ENCODE measurements around the gene ZNF574. TPM values are rescaled to one million over a fixed set of nuclear protein-coding genes. Genes with fewer than 3 reads are reported as not detected.

Gene ZNF574
- total and polyA plus RNA-seq, 12 donors: 3.4 to 11.1 (median 8.0) TPM

- TF ChIP-seq, protein P1, sequence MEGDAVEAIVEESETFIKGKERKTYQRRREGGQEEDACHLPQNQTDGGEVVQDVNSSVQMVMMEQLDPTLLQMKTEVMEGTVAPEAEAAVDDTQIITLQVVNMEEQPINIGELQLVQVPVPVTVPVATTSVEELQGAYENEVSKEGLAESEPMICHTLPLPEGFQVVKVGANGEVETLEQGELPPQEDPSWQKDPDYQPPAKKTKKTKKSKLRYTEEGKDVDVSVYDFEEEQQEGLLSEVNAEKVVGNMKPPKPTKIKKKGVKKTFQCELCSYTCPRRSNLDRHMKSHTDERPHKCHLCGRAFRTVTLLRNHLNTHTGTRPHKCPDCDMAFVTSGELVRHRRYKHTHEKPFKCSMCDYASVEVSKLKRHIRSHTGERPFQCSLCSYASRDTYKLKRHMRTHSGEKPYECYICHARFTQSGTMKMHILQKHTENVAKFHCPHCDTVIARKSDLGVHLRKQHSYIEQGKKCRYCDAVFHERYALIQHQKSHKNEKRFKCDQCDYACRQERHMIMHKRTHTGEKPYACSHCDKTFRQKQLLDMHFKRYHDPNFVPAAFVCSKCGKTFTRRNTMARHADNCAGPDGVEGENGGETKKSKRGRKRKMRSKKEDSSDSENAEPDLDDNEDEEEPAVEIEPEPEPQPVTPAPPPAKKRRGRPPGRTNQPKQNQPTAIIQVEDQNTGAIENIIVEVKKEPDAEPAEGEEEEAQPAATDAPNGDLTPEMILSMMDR (IDR thresholded peaks at IDR 0.05): no peak
- intact Hi-C loops (cut with DNase I): loop anchor here in 9 of 10 donors (5.0 to 10.0 kb wide), 5 partner anchors 52 to 195 kb away; partner anchors contain the start of genes MEGF8 (in 5 of the 9) and TMEM145 (in 1 of the 9)
- DNase-seq (no peak), ATAC-seq (no peak)
- peak overlapping the region in 3 of 10 donors; percentile 11 to 32 (median 12) for H3K4me3 ChIP-seq
- H3K4me1 ChIP-seq: peaks cover 0 to 45% (median 14%) of the 10 kb centered on the region in 9 donors
- peak overlapping the region in 1 of 10 donors; percentile 68 for H3K27ac ChIP-seq
- no peaks in the 10 kb centered on the region for H3K36me3 ChIP-seq
- peaks cover 0 to 69% (median 48%) of the 10 kb centered on the region in 7 donors for H3K27me3 ChIP-seq
- no peaks in the 10 kb centered on the region for H3K9me3 ChIP-seq
Observed at GRCh38 chr19:42130254-42130573, 54.2 kb downstream of the ZNF574 start.

Other genes starting within 250 kb of the ZNF574 start
- gene LYPD4, start 231.5 kb upstream of the ZNF574 start, total RNA-seq: not detected
- not detected for gene LYPD4, start 231.5 kb upstream of the ZNF574 start, polyA plus RNA-seq
- not detected for gene DMRTC2, start 231.1 kb upstream of the ZNF574 start, total RNA-seq
- gene DMRTC2, start 231.1 kb upstream of the ZNF574 start, polyA plus RNA-seq: not detected
- gene RPS19, start 215.9 kb upstream of the ZNF574 start, total RNA-seq: 1,000 to 10,000 TPM in 1 of 10 donors, 100 to 1,000 TPM in 9; 446 to 1,030 (median 578) TPM
- gene RPS19, start 215.9 kb upstream of the ZNF574 start, polyA plus RNA-seq: 1,000 to 10,000 TPM; 1,092 to 1,996 TPM
- 1 to 10 TPM in 1 of 10 donors, under 1 TPM in 2, not detected in 7; 0.17 to 1.4 (median 0.18) TPM for gene CD79A, start 198.9 kb upstream of the ZNF574 start, total RNA-seq
- under 1 TPM in 1 of 2 donors, not detected in 1; 0.39 TPM for gene CD79A, start 198.9 kb upstream of the ZNF574 start, polyA plus RNA-seq
- 10 to 100 TPM; 20.2 to 57.7 (median 25.9) TPM for gene ARHGEF1, start 193.0 kb upstream of the ZNF574 start, total RNA-seq
- 100 to 1,000 TPM in 1 of 2 donors, 10 to 100 TPM in 1; 33.4 to 143 TPM for gene ARHGEF1, start 193.0 kb upstream of the ZNF574 start, polyA plus RNA-seq
- gene ERFL, start 147.7 kb upstream of the ZNF574 start, total RNA-seq: under 1 TPM in 3 of 10 donors, not detected in 7; 0.12 to 0.17 (median 0.13) TPM
- under 1 TPM; 0.04 to 0.22 TPM for gene ERFL, start 147.7 kb upstream of the ZNF574 start, polyA plus RNA-seq
- 100 to 1,000 TPM in 1 of 10 donors, 10 to 100 TPM in 9; 34.5 to 117 (median 46.9) TPM for gene RABAC1, start 116.8 kb upstream of the ZNF574 start, total RNA-seq
- gene RABAC1, start 116.8 kb upstream of the ZNF574 start, polyA plus RNA-seq: 100 to 1,000 TPM; 104 to 270 TPM
- 100 to 1,000 TPM; 245 to 419 (median 347) TPM for gene ATP1A3, start 81.9 kb upstream of the ZNF574 start, total RNA-seq
- 10 to 100 TPM; 38.0 to 87.1 TPM for gene ATP1A3, start 81.9 kb upstream of the ZNF574 start, polyA plus RNA-seq
- gene GRIK5, start 6.0 kb upstream of the ZNF574 start, total RNA-seq: 1 to 10 TPM; 1.2 to 9.3 (median 3.0) TPM
- 1 to 10 TPM in 1 of 2 donors, under 1 TPM in 1; 0.35 to 1.4 TPM for gene GRIK5, start 6.0 kb upstream of the ZNF574 start, polyA plus RNA-seq
- 1 to 10 TPM in 1 of 10 donors, under 1 TPM in 9; 0.51 to 3.8 (median 0.70) TPM for gene POU2F2, start 56.3 kb downstream of the ZNF574 start, total RNA-seq
- gene POU2F2, start 56.3 kb downstream of the ZNF574 start, polyA plus RNA-seq: under 1 TPM; 0.28 to 0.37 TPM
- gene DEDD2, start 141.5 kb downstream of the ZNF574 start, total RNA-seq: 10 to 100 TPM in 9 of 10 donors, 1 to 10 TPM in 1; 9.8 to 20.5 (median 12.2) TPM
- 10 to 100 TPM; 12.9 to 15.2 TPM for gene DEDD2, start 141.5 kb downstream of the ZNF574 start, polyA plus RNA-seq
- gene ZNF526, start 144.1 kb downstream of the ZNF574 start, total RNA-seq: 1 to 10 TPM; 3.2 to 7.0 (median 5.4) TPM
- 1 to 10 TPM; 3.2 to 3.4 TPM for gene ZNF526, start 144.1 kb downstream of the ZNF574 start, polyA plus RNA-seq
- 10 to 100 TPM; 31.9 to 46.1 (median 36.4) TPM for gene GSK3A, start 166.4 kb downstream of the ZNF574 start, total RNA-seq
- 10 to 100 TPM; 31.2 to 51.0 TPM for gene GSK3A, start 166.4 kb downstream of the ZNF574 start, polyA plus RNA-seq
- 10 to 100 TPM; 29.8 to 40.2 (median 32.9) TPM for gene ERF, start 179.0 kb downstream of the ZNF574 start, total RNA-seq
- gene ERF, start 179.0 kb downstream of the ZNF574 start, polyA plus RNA-seq: 10 to 100 TPM; 31.8 to 49.0 TPM
- gene CIC, start 193.1 kb downstream of the ZNF574 start, total RNA-seq: 10 to 100 TPM; 27.9 to 42.0 (median 32.0) TPM
- 10 to 100 TPM; 17.6 to 39.8 TPM for gene CIC, start 193.1 kb downstream of the ZNF574 start, polyA plus RNA-seq
- gene PRR19, start 226.0 kb downstream of the ZNF574 start, total RNA-seq: under 1 TPM in 4 of 10 donors, not detected in 6; 0.16 to 0.21 (median 0.19) TPM
- under 1 TPM in 1 of 2 donors, not detected in 1; 0.16 TPM for gene PRR19, start 226.0 kb downstream of the ZNF574 start, polyA plus RNA-seq
- 1 to 10 TPM; 1.2 to 5.9 (median 2.6) TPM for gene PAFAH1B3, start 226.5 kb downstream of the ZNF574 start, total RNA-seq
- 10 to 100 TPM in 1 of 2 donors, 1 to 10 TPM in 1; 5.0 to 10.4 TPM for gene PAFAH1B3, start 226.5 kb downstream of the ZNF574 start, polyA plus RNA-seq
- 1 to 10 TPM in 1 of 10 donors, under 1 TPM in 4, not detected in 5; 0.15 to 1.0 (median 0.49) TPM for gene TMEM145, start 237.1 kb downstream of the ZNF574 start, total RNA-seq
- 1 to 10 TPM in 1 of 2 donors, under 1 TPM in 1; 0.32 to 1.0 TPM for gene TMEM145, start 237.1 kb downstream of the ZNF574 start, polyA plus RNA-seq
- gene MEGF8, start 249.5 kb downstream of the ZNF574 start, total RNA-seq: 10 to 100 TPM; 33.4 to 44.6 (median 40.4) TPM
- 10 to 100 TPM; 10.2 to 16.3 TPM for gene MEGF8, start 249.5 kb downstream of the ZNF574 start, polyA plus RNA-seq

All from heart right ventricle (tissue), 16 donors.